HG02884 (cell line): Measurements from ENCODE around the gene BACE2.

Experiments
- ATAC-seq: cut with Tn5 transposase; IDR thresholded peaks from one replicate; pipeline ENCODE4 v1.9.1; 2021; ENCODE audit warnings: mild to moderate bottlenecking, moderate library complexity; ENCODE audit not compliant: unreplicated experiment

BACE2 gene

DNA sequence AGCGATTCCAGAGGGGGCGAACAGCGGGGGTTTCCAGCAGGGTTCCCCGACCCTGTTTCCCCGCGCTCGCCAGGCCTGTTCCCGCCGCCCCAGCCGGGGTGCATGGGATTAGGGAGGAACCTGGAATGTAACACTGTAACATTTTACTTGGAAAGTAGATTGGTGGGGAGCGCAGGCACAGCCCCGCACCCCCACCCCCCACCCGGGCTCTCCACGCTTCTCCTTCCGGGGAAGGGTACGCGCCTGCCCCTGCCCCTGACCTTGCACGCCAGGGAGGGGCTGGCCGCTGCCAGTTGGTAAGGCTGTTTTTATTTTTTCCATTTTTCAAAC, 149.1 kb downstream of the BACE2 start:
- ATAC-seq: no peak

GRCh38 chr21:41317458-41317857, 149.5 kb downstream of the BACE2 start:
- ATAC-seq: no peak

- no peak for ATAC-seq
Measured at GRCh38 chr21:41318218-41318617, 150.3 kb downstream of the BACE2 start.

- no peak for ATAC-seq
Measured at GRCh38 chr21:41319273-41319672, 151.3 kb downstream of the BACE2 start.

- no peak for ATAC-seq
Measured at GRCh38 chr21:41321211-41321907, 153.4 kb downstream of the BACE2 start.

DNA sequence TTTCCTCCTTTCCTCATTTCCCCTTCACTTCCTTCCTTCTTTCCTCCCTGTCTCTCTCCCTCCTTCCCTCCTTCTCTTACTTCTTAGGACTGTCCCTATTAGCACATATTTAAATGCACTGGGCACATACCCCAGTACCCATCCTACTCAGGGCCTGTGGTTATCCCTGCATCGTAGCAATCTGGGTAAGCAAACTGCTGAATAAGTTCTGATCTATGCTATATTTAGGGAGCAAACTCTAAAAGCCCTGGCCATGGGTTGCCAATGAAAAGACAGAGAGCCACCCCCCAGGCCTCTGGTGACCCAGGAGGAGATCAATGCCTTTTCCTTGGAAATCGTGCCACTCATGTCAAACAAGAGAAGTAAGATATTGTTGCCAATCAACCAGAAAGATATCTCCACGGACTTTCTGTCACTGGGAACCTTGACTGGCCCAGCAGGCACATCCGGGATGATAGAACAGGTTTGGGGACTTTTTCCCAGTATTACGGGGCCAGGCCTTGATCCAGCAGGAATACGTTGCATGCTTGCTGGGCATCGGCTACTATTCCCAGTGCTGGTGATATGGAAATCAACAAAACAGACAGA, 154.0 kb downstream of the BACE2 start:
- no peak for ATAC-seq

- ATAC-seq: no peak
Measured at GRCh38 chr21:41322496-41323382, 154.8 kb downstream of the BACE2 start.

- ATAC-seq: no peak
Measured at GRCh38 chr21:41325138-41325912, 157.4 kb downstream of the BACE2 start.

GRCh38 chr21:41326414-41327080, 158.6 kb downstream of the BACE2 start:
- ATAC-seq: no peak

GRCh38 chr21:41327753-41328152, 159.8 kb downstream of the BACE2 start:
- ATAC-seq: no peak

DNA sequence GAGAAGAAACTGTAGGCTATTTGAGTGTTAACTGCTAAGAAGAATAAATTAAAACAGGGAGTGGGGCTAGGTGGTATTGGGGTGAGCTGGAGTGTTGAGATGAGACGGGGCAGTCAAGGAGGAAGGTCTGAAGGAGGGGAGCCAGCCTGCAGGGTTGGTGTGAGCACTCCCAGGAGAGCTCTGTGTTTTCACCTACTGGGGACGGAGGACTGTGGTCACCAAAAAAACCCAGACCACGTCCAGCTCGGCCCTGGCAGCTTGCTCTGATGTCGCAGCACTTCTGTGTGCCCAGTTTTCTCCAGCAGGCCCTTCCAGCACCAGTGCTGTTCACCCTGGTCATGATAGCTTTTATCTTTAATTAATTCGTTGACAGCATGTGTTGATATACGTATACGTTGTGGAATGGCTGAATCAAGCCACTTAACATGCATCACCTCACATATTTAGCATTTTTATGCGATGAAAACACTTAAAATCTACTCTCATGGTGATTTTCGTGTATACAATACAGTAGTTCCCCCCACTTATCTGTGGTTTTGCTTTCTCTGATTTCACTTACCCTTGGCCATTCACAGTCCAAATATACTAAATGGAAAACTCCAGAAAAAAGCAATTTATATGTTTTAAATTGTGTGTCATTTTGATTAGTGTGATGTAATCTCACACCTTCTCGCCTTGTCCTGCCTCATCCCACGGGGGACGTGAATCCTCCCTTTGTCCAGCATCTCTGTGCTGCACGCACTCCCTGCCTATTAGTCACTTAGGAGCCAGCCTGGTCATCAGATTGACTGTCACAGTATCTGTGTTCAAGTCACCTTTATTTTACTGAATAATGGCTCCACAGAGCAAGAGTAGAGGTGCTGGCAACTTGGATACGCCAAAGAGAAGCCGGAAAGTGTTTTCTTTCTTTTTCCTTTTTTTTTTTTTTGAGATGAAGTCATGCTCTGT, 161.0 kb downstream of the BACE2 start:
- no peak for ATAC-seq
